ENCODE data around the gene FTL. TPM values are rescaled to one million over a fixed set of nuclear protein-coding genes. Genes with fewer than 3 reads are reported as not detected.

Gene FTL
- total RNA-seq, 2 donors from 2014 or later: 1,824 to 3,385 TPM

GRCh38 chr19:48999481-49000325 lies 34.6 kb downstream of the FTL start:
- Histone ChIP-seq H3K36me3 (replicated peaks in 1 of 2; ENCODE audit: insufficient read depth in 1 of 2, low read depth in 2 of 2) (peaks cover 0 to 8% of the 10 kb centered on the region in 2 donors), H3K4me1 (peaks cover 4% of the 10 kb centered on the region), H3K4me3 (no peak overlapping the region), H3K9me3 (no peaks in the 10 kb centered on the region), H3K27me3 (no peaks in the 10 kb centered on the region), H3K27ac (no peak overlapping the region)
- TF ChIP-seq CTCF (IDR thresholded peaks at IDR 0.05) (peak; percentile 43 to 62 (median 54)), POLR2A (IDR thresholded peaks at IDR 0.05) (no peak)
- intact Hi-C loops (cut with DNase I): no loop called here
- 46 to 68% methylated on average over 10 to 16 of the region's 16 CpGs for WGBS, 2 donors
- DNase-seq (peak; percentile 51 to 67 (median 57)), ATAC-seq (peak; percentile 63)

- H3K27ac ChIP-seq: no peak overlapping the region
- WGBS, 2 donors: 96 to 97% methylated on average over 15 of the region's 15 CpGs
- H3K9me3 ChIP-seq: no peaks in the 10 kb centered on the region
- H3K4me3 ChIP-seq: no peak overlapping the region
- H3K27me3 ChIP-seq: no peaks in the 10 kb centered on the region
- H3K4me1 ChIP-seq: no peaks in the 10 kb centered on the region
- no peak for TF ChIP-seq POLR2A (IDR thresholded peaks at IDR 0.05)
- no peak for TF ChIP-seq CTCF (IDR thresholded peaks at IDR 0.05)
- DNase-seq (no peak), ATAC-seq (no peak)
- intact Hi-C loops (cut with DNase I): no loop called here
- H3K36me3 ChIP-seq (replicated peaks in 1 of 2; ENCODE audit: insufficient read depth in 1 of 2, low read depth in 2 of 2): peaks cover 0 to 18% of the 10 kb centered on the region in 2 donors
Observed at GRCh38 chr19:49004133-49004532, 39.0 kb downstream of the FTL start.

GRCh38 chr19:49004964-49005614 lies 40.0 kb downstream of the FTL start:
- Histone ChIP-seq H3K4me1 (no peaks in the 10 kb centered on the region), H3K4me3 (no peak overlapping the region), H3K27me3 (no peaks in the 10 kb centered on the region), H3K9me3 (no peaks in the 10 kb centered on the region), H3K36me3 (replicated peaks in 1 of 2; ENCODE audit: insufficient read depth in 1 of 2, low read depth in 2 of 2) (peaks cover 0 to 18% of the 10 kb centered on the region in 2 donors), H3K27ac (no peak overlapping the region)
- no peak for TF ChIP-seq CTCF (IDR thresholded peaks at IDR 0.05)
- TF ChIP-seq POLR2A (IDR thresholded peaks at IDR 0.05): no peak
- DNase-seq (no peak), ATAC-seq (no peak)
- WGBS, 2 donors: 93 to 97% methylated on average over 7 of the region's 7 CpGs
- intact Hi-C loops (cut with DNase I): no loop called here

GRCh38 chr19:49006905-49007304 lies 41.8 kb downstream of the FTL start:
- Histone ChIP-seq H3K4me1 (no peaks in the 10 kb centered on the region), H3K27me3 (no peaks in the 10 kb centered on the region), H3K9me3 (no peaks in the 10 kb centered on the region), H3K4me3 (no peak overlapping the region), H3K27ac (no peak overlapping the region), H3K36me3 (replicated peaks in 1 of 2; ENCODE audit: insufficient read depth in 1 of 2, low read depth in 2 of 2) (peaks cover 0 to 25% of the 10 kb centered on the region in 2 donors)
- no peak for ATAC-seq
- no peak for DNase-seq
- TF ChIP-seq POLR2A (IDR thresholded peaks at IDR 0.05): no peak
- no peak for TF ChIP-seq CTCF (IDR thresholded peaks at IDR 0.05)
- intact Hi-C loops (cut with DNase I): no loop called here
- WGBS, 2 donors: 97 to 99% methylated on average over 5 to 16 of the region's 22 CpGs
